Stimulated activated CD4-positive, alpha-beta T cell treated with anti-CD3 and anti-CD28 coated beads, Interleukin-1b, Interleukin-23, amount 100 ng/mL, for 24 hours (primary cell): Measurements from ENCODE around the gene SYT12.
A peak's percentile ranks its signal among the peaks of the same experiment; 100 is the strongest.

ENCODE experiments used
- DNase-seq, 4 experiments: peaks; one replicate each; pipeline ENCODE4 v3.0.0-alpha.2; 2020; ENCODE audit warnings: low read depth in 4 of 4, low spot score in 1 of 4

The SYT12 gene

GRCh38 chr11:67054836-67055523, 32.0 kb downstream of the SYT12 start:
- DNase-seq = no peak

DNA sequence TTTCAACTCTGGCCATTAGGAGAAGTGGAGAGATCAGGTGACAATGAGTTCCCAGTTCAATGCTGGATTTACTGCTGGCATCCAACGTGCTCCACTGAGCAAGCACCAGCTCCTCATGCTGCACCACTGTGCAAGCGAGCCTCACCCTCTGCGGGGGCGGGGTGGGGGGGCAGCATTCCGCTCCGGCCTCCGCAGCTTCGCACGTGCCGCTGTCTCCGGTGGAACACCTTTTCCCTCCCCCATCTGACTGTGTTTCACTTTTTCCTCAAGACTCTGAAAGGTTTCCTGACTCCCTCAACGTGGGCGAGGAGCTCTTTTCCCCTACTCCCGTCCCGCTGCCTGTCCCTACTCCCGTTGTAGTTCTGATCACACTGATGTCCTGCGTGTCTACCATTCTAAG, 32.9 kb downstream of the SYT12 start:
- DNase-seq = no peak

DNA sequence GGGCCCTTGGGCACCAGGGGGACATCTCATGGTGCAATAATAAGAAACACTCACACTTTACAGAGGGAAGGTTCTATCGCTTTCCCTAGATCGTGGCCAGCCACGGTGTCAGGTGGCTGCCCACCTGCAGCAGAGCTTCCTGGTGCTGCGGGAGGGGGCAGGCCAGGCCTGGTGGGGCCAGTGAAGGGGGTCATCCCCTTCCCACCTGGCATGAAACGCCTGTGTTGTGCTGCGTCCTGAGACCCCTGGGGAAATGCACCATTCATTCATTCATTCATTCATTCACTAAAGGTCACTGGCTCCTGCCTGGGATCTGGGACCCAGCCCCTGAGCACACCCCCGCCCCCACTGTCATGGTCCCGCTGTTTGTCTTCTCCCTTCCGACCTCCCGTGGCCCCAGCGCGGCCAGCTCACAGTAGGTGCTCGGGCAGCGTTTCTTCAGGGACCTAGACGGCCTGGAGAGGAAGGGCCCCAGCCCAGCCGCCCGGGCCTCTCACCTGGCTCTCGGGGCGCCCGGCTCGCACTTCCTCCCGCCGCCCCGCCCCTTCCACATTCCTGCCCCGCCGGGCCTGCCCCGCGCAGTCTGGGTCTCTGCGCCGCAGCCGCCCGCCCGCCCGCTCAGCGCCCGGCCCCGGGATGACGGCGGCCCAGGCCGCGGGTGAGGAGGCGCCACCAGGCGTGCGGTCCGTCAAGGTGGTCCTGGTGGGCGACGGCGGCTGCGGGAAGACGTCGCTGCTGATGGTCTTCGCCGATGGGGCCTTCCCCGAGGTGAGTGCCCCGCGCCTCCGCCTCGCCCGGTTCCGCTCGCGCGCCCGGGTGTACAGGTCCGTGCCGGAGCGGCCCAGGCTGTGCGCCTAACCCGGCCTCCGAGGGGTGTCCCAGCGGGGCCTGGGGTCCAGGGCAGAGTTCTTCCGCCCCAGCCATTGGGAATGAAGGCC, 33.6 kb downstream of the SYT12 start, which contains the start of gene RHOD:
Gene RHOD, plus strand, starts transcription at position 581 of the 938 bp plus-strand sequence. Its CDS starts 56 bp downstream, at position 637.
- peak in 1 of 4 experiments; percentile 42 for DNase-seq

DNA sequence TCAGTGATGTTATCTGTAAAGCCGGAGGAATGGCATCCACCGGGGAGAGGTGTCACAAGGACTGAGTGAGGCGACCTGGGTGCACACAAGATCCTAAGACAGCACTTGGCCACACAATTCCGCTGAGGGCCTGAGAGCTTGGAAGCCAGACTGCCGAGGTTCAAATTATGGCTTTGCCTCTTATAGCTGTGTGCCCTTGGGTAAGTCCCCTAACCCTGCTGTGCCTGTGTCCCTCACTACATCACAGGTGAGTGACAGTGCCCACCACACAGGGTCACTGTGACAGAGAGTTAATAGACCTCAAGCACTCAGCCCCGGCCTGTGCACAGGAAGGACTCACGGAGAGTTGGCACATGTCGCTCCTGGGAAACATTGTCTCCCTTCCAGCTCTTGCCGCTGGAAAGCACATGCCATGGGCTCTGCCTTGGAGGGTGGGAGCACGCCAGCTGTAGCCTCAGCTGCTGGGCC, 34.3 kb downstream of the SYT12 start:
- DNase-seq = no peak

DNA sequence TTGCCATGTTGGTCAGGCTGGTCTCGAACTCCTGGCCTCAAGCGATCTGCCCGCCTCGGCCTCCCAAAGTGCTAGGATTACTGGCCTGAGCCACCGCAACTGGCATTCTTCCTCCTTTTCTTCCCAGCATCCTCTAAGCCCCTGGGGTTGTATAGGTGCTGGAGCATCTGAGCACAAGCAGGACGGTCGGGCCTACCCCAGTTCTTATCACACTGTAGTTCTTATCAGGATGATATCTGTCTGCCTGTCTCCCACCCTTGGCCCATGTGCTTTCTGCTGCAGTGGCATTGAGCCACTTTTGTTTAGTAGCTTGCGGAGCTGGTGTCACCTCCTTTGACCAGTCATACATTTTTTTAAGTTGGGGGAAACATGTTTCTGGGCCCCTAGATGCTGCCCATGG, 35.6 kb downstream of the SYT12 start:
- no peak for DNase-seq

GRCh38 chr11:67059671-67060070, 36.7 kb downstream of the SYT12 start:
- DNase-seq = no peak

- no peak for DNase-seq
These were observed 37.2 kb downstream of the SYT12 start for GRCh38 chr11:67060111-67060522.

DNA sequence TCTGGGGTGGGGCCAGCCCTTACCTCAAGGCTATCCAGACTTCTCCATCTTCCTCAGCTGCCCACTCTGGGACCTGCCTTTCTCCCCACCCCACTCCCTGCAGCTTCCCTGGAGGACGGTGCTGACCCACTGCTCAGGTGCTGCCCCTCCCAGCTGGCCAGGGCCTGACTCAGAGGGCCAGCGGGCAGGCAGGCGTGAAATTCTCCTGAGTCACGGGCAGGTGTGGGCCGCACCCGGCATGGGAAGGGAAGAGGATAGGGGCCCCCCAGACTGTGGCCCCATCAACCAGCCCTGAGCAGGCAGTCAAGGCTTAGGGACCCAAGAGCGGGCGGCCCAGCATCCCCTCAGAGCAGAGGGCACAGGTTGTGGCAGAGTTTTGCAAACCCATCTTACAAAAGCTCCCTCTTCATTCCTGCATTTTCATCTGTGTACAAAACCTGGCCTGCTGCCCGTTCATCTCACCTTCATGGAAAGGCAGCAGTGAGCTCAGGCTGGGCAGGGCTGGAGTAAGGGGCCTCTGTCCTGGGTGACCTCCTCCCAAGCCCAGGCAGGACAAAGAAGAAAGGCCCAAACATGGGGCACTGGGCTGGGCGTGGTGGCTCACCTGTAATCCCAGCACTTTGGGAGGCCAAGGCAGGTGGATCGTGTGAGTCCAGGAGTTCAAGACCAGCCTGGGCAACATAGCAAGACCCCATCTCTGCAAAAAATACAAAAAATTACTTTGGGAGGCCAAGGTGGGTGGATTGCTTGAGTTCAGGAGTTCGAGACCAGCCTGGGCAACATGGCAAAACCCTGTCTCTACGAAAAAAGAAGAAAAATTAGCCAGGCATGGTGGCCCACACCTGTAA, 39.8 kb downstream of the SYT12 start:
- DNase-seq = no peak

DNA sequence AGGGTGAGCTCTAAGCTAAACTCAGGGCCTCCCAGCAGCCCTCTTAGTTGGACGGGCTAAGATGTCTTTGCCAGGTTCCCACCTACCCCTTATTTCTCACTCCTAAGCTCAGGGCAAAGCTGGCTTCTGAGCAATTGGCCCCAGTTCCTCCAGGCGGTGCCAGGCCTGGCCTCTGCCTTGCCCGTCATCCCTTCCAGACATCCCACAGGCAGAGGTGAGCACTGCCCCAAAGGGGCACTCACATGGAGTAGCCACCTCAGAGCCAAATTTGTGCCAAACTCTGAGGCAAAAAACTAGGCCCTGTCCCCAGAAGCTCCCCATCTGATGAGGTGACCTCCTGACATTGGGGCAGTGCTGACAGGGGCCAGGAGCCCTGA, 43.4 kb downstream of the SYT12 start:
- no peak for DNase-seq

GRCh38 chr11:67071420-67072284, 48.7 kb downstream of the SYT12 start:
- peak; percentile 40 to 73 (median 48) for DNase-seq

DNA sequence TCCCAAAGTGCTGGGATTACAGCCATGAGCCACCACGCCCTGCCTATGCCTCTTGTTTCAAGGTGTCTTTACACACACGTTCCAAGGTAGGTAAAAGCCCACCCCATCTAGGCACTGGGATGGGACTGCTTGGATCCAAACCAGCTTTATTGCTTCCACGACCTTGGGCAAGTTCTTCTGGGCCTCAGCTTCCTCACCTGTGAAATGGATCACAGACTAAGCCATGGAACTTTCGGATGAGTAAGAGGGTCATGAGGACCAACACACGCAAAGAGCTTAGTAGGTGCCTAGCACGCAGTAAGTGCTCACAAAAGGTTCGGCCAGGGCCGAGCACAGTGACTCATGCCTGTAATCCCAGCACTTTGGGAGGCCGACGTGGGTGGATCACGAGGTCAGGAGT, 49.4 kb downstream of the SYT12 start:
- no peak for DNase-seq

GRCh38 chr11:67073908-67074307, 51.0 kb downstream of the SYT12 start:
- DNase-seq = no peak

DNA sequence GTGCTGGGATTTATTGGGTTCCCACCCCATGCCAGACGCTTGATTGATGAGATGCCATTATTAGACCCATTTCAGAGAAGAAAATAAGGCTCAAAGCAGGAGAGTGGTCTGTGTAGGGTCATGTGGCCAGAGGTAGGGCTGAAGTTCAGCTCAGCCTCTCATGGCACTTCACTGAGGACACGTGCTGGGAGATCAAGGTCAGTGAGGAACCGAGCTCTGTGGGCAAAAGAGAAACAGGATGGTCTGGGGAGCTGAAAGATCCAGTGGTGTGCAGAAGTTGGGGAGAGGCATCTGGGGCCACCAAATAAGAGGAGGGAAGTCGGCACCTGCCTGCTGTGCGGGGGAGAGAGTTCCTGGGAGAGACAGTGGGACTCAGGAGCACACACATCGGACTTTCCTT, 53.3 kb downstream of the SYT12 start:
- DNase-seq = no peak

GRCh38 chr11:67079065-67079705, 56.3 kb downstream of the SYT12 start:
- no peak for DNase-seq

DNA sequence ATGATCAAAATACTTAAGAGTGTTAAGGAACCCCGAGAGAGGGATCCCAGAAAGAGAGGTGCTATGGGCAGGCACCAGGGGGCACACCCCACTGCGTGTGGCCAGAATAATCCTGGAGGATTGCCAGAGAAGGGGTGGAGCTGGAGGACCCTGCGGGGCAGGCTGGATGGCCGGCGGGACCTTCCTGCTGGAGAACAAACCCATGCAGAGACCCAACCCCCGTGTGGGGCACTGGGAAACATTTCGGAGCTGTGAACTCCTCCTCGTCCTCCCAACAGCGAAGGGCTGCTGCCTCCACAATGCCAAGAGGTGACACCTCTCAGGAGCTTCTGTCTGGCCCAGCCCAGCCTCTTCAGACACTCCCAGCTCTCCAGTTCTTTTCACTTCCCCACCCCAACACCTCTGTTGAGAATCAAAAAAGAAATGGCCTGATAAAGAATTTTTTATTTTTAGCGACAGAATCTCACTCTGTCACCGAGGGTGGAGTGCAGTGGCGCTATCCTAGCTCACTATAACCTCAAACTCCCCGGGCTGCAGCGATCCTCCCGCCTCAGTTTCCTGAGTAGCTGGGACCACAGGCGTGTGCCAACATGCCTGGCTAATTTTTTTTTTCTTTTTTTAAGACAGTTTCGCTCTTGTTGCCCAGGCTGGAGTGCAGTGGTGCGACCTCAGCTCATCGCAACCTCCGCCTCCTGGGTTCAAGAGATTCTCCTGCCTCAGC, 59.3 kb downstream of the SYT12 start:
- no peak for DNase-seq

- DNase-seq = no peak
These were observed 60.9 kb downstream of the SYT12 start for GRCh38 chr11:67083786-67084366.

DNA sequence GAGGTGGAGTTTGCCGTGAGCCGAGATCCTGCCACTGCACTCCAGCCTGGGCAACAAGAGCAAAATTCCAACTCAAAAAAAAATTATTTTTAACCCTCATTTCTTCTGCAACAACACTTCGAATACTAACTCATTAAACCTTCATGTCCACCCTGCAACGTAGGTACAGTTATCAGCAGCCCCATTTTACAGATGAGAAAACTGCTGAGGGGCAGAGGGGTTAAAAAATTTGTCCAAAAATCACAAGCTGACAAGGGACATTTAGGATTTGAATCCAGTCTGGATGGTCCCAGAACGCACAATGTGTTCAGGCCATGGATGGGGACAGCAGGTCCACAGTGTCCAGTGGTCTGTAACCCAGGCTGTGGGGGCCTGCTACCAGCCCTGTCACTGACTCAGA, 62.7 kb downstream of the SYT12 start:
- DNase-seq = no peak

DNA sequence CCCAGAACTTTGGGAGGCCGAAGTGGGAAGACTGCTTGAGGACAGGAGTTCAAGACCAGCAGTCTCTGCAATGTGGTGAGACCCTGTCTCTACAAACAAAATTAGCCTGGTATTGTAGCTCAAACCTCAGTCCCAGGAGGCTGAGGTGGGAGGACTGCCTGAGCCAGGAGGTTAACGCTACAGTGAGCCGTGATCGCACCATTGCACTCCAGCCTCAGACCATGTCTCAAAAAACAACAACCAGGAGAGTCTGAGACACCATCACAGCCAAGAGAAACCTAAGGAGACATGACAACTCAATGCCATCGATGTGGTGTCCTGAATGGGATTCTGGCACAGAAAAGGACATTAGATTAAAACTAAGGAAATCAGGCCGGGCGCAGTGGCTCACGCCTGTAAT, 67.8 kb downstream of the SYT12 start:
- DNase-seq = no peak

DNA sequence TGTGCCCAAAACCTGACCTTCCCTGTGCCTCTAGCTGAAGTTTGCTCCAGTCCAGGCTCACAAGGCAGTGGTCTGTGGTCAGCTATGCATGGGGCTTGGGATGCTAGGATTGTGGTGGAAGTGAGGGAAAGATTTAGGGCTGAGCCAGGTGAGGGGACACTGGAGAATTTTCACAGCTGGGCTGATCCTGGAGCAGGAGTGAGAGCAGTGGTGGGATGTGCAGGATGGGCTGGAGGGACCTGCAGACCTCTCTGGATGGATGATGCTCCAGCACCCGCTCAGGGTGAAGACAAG, 72.2 kb downstream of the SYT12 start:
- no peak for DNase-seq
